ENCODE results near the gene SH3BP2.
A peak's percentile ranks its signal among the peaks of the same experiment; 100 is the strongest.

Gene SH3BP2

DNA sequence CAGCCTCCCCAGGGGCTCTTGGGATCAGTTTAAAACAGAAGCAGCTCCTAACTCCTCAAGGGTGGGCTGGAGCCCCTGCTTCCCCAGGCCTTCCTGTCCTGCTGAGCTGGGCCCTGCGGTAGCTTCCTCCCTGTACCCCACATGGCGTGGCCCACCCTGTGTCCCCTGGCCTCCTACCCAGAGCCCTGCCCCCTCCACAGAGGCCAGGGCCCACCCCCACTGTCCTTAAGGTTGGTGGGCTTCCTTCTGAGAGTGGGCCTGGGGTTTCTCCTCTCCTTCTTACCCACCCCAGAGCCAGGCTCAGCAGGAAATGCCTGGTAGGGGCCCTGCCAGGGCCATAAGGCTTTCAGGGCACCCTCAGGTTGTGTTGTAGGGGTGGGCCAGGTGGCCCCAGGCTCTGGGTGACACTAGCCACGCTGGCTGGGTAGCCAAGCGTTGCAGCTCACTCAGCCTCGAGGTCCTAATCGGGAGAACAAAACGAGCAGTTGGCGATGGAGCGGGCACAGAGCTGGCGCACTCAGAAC is 11.6 kb downstream of the SH3BP2 start:
- DNase-seq = no peak

DNA sequence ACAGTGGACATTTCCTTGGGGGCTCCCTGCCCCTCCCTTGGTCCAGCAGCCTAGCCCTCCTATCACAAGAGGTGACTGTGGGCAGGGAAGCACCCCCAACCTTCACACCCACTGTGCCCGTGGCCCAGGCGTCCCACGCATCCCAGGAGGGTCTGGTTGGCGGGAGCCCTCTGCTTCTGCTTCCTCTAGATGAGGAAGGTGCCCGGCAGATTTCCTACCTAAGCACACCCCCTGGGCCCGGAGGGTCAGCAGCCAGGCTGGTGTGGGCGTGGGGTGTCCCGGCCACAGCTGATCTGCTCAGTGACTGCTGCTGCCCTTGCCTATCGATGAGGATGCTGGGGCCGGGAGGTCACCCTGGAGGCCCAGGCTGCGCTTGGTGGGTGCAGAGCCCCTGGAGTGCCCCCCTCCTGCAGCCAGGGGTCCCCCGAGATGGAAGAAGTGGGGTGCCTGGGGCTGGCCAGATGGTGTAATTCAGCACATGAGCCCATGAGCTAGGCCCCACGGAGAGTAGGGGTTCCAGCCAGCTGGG is 12.2 kb downstream of the SH3BP2 start:
- DNase-seq = no peak

DNA sequence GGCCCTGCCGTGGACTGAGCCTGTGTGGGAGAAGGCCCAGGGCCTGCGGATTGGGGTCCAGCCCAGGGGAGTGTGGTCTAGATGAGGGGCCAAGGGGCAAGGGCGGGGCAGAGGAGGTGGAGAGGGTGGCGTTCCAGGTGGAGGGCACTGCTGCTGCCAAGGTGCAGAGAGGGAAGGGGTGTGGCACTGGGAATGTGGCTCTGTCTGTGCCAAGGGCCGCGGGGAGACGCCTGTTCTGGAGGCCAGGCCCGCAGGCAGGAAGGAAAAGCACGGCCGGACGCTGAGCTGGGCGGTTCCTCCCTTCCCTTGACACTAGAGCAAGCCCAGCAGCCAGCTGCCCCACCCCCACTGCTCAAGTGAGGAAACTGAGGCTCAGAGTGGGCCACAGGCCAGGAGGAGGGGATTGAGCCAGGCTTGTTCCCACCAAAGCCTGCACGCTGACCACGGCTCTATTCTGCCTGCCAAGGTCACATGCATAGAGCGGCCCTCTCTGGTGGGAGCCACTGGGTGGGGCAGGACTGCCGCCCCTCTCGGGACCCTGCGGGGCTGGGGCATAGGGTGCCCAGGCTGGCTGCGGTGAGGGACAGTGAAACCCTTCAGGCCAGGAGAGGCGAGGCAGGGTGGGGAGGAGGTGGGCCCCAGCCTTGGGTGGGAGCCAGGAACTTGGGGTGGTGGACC is 13.0 kb downstream of the SH3BP2 start:
- DNase-seq = no peak

DNA sequence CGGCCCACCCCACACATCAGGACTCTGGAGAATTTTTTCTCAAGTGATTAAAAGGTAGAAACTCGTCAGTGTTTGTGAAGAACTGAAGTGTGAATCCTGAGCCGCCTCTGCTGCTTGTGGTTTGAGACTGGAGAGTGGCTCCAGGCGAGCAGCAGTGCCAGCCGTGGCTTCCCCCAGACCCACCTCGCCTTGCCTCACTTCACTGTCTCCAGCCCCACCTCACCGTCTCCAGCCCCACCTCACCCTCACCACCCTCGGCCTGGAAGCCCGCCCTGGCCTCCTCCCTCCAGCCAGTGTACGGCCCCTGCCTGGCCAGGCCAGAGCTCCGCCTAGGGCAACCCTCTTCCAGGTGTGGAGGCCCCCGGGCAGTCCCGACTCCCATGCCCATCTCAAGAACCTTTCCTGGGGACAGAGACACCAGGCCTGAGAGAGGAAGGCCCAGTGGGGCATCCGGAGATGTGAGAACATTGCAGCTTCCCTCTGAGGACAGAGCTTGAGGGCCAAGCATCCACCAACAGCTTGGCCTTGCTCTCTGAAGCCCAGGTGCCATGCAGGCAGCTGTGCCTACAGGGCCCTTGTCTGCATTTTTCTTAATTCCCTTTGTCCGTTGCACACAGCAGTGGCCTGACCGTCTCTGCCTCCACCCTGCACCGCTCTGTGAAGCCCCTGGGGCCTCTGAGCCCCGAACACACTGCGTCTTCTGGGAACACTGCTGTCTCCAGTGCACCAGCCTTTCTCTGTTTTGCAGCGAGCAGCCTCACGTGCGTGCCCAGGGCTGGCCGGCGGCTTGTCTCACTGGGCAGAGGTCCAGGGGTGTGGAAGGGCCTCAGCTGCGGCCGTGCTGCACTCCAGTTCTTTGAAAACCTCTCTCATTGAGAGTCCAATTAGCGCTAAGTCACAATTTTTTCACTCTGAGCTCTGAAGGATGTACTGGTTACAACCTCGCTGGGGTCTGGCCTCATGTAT is 13.8 kb downstream of the SH3BP2 start:
- no peak for DNase-seq

DNA sequence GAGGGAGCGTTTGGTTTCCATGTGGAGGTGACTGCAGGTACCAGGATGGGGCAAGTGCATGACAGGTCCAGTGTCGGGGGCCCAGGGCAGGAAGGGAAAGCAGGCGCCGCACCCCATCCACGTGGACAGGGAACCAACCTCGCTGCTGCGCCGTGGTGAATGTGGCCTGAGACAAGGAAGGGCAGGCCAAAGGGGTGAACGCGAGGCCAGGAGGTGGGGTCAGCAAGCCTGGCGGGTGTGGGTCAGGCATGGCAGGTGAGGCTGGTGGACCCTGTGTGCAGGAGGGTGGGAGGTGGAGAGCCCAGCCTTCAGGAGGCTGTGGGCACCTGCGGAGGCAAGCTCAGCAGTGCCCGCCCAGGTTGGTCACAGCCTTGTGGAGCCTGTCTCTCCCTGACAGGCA is 14.7 kb downstream of the SH3BP2 start:
- no peak for DNase-seq

DNA sequence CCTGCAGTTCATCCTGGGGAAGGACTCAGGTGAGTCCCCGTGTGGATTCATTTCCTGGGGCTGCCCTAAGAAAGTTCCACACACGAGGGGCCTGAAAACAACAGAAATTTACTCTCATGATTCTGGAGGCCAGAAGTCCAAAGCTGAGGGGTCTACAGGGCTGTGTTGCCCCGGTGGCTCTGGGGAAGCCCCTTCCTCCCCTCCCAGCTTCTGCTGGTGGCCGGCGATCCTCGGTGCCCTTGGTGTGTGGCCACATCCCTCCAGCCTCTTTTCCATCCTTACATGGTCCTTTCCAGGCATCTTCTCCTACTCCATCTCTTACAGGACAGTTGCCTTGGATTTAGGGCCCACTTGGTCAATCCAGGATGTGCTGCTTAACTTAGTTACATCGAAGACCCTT is 15.1 kb downstream of the SH3BP2 start:
- no peak for DNase-seq

DNA sequence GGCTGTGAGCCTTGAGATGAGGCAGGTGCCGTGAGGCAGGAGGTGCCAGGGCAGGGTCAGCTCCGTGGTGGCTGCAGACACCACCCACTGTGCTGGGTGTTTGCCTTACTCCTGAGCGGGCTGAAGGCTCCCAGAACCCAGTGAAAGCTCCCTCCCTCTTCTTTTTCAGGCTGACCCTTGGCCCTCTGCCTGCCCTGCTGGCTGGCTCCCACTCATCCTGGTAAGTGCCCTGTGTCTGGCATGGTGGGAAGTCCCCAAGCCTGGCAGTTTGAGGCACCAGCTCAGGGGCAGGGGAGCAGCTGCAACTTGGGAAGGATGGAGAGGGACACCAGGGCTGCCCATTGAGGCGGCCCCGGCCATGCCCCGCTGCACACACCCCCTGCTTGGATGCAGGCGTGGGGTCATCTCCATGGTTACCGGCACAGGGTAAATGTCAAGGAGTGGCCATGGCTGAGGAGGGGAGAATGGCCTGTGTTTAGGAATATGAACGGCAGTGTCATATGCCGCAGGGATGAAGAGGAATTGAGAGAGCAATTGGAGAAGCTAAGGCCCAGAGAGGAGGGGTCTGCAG is 16.8 kb downstream of the SH3BP2 start:
- DNase-seq = no peak

DNA sequence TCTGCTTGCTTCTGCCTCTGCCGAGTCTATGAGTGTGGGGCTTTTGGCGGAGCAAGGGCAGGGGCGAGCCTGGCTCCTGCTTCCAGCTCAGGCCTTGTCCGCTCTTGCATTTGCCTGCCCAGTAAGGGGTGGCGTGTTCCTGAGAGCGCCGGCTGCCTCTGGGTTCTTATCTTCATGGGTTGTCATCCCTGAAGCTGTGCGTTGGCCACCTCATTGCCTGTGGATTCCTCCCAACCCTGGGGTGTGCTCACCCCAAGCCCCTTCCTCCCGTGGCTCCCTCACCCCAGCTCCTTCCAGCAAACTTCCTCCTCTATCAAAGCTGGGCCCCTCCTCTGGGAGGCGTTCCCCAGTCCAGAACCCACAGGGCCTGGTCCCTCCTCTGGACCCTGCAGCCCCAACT is 17.5 kb downstream of the SH3BP2 start:
- DNase-seq = no peak

DNA sequence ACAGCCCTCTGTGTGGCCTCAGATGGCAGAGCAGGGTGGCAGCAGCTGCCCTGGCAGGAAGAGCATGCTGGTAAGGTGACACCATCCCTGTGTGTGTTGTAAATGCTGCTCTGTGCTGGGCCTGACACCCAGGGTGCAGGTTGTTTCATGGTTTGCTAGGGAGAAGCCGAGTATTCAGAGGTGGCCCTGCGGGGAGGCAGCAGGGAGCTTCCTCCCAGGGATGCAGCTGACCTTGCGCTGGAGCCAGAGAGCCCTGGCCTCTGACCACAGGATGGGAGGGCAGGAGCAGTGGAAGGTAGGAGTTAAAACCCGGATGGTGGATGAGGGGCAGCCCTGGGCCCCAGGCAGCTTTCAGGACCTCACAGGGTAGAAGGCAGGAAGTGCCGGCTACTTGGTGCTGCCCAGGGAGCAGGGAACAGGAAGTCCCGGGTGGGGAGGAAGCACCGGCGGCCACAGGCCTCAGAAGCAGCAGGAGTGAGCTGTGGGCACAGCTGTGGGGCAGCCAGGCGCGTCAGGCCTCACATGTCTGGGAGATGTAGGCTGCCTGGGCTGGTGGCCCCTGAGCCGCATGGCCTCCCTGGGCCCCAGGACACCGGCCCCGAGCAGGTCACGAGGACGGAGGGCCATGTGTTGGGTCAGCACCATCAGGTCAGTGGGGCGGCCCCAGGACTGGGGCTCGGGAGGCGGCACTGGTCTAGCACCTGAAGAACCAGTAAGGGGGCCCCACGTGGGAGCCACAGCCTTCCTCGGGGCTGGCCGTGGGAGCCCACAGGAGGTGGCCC is 19.1 kb downstream of the SH3BP2 start:
- peak; percentile 78 for DNase-seq

DNA sequence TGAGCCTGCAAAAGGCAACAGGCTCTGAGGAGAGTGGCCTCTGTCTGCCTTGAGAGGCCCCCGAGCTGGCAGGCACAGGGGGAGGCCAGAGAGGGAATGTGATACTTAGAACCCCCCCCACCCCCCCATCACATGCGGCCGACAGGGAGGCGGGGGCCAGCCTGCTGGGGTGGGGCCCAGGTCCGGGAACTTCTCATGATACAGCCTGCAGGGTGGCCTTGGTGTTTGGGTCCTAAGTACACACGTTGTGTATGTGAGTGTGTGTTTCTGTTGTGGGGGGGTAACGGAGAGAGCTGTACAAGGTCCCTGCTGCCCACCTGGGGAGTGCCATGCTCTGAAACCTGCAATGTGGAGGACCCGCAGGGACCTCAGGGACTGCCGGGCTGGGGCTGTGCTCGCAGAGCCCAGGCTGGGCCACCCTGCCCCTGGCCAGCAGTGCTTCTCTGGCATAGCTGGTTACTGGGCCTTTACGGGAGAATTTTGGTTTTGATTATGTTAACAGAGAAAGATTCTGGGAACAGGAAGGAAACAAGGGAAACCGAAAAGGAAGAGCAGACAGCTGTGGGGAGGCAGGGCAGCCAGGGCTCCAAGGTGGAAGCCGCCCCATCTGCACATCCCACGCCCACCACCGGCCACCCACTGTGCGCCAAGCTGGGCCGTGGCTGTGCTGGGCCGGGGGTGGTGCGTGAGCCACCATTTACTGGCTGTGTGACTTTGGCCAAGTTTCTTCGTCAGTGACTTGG is 19.9 kb downstream of the SH3BP2 start:
- DNase-seq = peak; percentile 10

DNA sequence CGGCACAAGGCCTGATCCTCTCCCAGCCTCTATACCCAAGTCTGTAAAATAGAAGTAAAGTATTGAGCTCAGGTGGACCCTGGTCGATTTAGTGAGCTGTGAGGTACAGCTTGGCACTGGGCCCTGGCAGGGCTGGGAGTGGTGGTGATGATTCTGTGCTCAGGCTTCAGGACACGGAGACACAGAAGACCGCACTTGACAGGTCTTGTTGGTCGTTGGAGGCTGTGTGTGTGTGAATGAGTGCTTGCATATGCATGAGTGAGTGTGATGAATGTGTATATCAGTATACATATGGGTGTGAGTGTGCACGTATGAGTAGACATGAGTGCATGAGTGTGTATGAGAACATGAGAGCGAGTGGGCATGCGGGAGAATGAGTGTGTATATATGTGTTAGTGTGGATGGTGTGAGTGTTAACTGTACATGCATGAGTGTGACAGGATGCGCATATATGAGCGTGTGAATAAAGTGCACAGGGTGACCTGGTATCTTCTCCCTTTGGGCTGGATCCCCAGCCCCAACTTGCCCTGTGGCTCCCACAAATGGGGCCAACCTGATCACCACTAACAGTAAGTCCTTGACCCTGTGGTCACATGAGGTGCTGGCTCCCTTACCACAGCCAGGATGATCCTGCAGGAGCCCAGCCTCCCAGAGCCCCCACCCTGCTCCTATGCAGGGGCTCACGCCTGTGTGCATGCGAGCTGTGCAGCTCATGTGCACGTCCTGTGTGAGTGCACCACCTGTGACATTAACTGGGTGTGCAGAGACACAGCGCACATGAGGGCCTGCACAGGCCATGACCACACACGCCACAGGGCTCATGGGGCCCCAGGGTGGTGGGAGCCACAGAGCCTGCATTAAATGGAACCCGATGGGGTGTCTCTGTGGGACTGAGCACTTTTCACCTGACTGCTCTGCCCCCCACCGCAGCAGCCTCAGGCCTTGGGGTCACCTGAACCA is 20.8 kb downstream of the SH3BP2 start:
- no peak for DNase-seq

DNA sequence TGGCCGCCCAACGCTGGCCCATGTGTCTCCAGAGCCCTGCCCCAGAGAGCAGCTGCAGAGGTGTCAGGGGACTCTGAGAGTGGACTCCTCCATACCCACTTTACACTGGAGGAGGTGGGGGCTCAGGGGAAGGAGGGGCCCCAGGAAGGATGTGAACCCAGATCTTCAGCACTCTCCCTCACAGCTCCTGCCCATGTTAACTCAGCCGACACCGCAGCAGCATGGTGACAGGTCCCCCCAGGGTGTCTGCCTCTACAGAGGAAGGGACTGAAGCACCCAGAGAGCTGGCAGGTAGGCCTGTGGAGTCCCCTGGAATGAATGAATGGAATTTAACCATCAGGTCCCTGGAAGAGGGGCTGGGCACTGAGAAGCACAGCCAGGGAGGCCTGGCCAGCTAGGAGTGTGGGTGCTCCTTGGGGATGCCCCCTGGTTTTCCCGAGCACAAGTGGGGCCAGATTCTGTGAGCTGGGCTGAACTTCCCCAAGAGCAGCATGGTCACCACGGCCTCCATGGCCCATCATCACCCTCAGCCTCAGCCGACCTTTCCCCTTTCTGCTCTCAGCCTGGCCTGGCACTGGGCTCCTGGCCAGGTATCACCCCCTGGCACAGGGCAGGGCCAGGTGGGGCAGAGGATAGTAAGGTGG is 21.9 kb downstream of the SH3BP2 start:
- DNase-seq = no peak

DNA sequence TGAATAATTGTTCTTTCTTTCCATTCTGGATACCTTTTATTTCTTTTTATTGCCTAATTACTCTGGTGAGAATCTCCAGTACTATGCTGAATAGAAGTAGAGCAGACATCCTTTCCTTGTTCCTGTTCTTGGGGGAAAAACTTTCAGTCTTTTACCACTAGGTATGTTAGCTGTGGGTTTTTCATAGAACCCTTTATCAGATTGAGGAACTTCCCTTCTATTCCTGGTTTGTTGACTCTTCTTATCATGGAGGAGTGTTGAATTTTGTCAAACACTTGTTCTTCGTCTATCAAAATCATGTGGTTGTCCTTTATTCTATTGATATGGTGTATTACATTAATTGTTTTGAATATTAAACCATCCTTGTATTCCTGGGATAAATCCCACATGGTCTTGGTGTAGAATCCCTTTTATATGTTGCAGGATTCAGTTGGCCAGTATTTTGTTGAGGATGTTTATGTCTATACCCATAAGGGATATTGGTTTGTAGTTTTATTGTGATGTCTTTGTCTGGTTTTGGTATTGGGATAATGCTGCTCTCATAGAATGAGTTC is 23.6 kb downstream of the SH3BP2 start:
- DNase-seq = no peak

DNA sequence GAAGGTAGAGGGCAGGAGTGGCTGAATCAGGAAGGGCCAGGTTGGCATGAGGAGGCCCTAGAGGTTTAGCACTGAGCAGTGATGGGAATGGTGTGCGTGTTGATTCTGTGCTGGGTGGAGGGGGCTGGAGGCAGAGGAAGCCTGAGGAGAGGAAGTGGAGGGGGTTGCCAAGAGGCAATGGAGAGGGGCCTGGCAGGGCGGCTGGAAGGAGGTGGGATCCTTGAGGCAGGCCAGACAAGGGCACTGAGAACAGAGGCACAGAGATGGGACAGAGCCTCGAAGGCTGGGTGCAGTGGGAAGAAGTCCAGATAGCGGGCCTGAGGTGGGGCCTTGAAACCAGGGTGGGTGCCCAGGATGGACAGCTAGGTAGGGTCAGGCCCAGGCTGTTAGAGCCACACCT is 24.3 kb downstream of the SH3BP2 start:
- no peak for DNase-seq

DNA sequence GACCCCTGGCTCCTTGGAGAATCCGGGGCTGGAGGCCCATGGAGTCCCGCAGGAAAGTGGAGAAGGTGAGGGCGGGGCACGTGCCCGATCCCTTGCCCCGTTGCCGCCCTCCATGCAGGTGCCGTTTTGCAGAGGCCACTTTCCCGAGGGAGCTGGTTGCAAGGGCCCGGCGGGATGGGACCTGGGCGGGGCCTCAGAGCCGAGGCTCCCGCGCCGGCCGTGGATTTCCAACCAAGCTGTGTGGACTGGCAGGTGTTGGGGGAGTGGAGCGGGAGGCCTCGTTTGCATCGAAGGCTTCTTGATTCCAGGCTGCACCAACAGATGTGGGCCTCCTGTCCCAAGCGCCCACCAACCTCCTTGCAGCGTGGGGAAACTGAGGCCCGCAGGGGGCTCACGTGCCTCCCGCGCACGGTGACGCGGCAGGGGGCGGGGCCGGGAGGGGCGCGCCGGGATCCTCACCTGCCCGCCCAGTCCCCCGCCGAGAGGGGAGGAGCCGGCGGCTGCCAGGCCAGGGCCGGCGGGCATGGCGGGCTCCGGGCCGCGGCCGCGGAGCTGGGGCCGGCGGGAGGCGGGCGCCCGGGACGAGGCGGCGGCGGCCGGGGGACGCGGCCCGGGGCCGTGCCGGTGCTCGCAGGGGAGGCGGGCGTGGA is 24.9 kb downstream of the SH3BP2 start:
- DNase-seq = peak; percentile 31

DNA sequence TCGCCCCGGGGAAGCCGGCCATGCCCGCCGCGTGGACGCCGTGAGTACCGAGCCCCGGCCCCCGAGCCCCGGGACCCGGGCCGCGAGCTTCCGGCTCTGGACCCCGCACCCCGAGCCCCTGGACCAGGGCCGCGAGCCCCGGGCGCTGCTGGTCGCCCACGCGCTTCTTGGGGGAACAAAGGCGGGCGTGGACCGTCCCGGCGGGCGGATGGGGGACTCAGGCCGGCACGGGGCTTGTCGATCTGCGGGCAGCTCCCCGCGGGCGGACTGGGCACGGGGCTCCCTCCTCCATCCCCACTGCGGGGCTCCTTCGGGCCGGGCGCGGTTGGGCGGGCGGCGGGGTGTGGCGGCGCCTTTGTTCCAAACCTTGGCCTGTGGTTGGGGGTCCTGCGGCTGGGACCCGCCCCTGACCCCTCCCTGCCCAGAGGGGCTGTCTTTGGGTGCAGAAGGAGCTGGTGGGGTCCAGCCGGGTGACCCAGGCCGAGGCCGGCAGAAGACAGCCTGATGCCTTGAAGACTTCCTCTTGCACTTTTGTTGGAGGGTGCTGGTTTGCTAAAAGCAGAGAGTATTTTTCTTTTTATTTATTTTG is 25.6 kb downstream of the SH3BP2 start:
- no peak for DNase-seq

DNA sequence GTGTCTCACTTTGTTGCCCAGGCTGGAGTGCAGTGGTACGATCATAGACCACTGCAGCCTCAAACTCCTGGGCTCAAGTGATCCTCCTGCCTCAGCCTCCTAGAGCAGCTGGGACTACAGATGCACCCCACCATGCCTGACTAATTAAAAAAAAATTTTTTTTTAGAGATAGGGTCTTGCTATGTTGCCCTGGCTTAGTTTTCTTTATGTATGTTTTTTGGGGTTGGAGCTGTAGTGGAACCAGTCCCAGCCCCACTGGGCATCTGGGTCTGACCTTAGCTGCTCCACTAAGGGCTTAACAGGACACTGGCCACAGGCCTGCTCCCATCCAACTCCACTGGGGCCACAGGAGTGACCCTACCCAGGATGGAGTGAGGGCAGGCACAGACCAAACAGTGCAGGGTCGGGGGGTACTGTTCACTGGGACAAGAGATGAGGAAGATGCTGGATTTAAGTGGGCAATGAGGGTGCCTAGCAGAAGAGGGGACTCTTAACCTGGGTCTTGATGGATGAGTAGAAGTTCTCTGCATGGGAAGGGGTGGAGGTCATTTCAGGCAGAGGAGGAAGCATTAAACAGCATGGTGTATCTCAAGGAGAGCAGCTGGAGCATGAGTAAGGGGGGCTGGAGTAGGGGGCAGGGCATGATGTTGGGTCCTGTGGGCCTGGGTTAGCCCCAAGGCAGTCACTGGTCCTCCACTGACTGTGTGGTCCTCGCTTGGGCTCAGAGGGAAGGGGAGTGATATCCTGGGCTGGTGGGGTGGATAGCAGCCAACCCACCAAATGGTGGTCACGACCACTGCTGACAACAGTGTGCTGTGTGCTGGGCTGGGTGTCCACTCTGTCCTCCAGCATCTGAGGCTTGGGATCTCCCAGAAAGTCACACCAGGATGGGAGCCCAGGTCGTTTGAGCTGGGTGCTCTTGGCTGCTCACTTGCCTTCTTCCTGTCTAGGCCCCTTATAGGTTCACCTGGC is 26.6 kb downstream of the SH3BP2 start:
- no peak for DNase-seq
